ENCODE measurements around the gene MARS1.

MARS1 gene

GRCh38 chr12:57452937-57453509 lies 34.8 kb upstream of the MARS1 start:
- H3K4me3 ChIP-seq (ENCODE audit: low read depth, low read length) = no peak overlapping the region
- TF ChIP-seq, protein P1, sequence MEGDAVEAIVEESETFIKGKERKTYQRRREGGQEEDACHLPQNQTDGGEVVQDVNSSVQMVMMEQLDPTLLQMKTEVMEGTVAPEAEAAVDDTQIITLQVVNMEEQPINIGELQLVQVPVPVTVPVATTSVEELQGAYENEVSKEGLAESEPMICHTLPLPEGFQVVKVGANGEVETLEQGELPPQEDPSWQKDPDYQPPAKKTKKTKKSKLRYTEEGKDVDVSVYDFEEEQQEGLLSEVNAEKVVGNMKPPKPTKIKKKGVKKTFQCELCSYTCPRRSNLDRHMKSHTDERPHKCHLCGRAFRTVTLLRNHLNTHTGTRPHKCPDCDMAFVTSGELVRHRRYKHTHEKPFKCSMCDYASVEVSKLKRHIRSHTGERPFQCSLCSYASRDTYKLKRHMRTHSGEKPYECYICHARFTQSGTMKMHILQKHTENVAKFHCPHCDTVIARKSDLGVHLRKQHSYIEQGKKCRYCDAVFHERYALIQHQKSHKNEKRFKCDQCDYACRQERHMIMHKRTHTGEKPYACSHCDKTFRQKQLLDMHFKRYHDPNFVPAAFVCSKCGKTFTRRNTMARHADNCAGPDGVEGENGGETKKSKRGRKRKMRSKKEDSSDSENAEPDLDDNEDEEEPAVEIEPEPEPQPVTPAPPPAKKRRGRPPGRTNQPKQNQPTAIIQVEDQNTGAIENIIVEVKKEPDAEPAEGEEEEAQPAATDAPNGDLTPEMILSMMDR (IDR thresholded peaks at IDR 0.05; ENCODE audit: low read depth, low read length, missing control alignments) = peak; percentile 93
- in situ Hi-C loops (cut with HindIII; ENCODE audit: low sequenced_read_pairs) = loop anchor here (25.0 kb wide), 1 partner anchor 141 kb away; no protein-coding TSS in a partner anchor
- DNase-seq (ENCODE audit: low read depth) = no peak

GRCh38 chr12:57454213-57454565 lies 33.7 kb upstream of the MARS1 start:
- in situ Hi-C loops (cut with HindIII; ENCODE audit: low sequenced_read_pairs) = loop anchor here (25.0 kb wide), 1 partner anchor 142 kb away; no protein-coding TSS in a partner anchor
- H3K4me3 ChIP-seq (ENCODE audit: low read depth, low read length) = no peak overlapping the region
- TF ChIP-seq, protein P1 (IDR thresholded peaks at IDR 0.05; ENCODE audit: low read depth, low read length, missing control alignments) = no peak
- no peak for DNase-seq (ENCODE audit: low read depth)

- DNase-seq (ENCODE audit: low read depth) = no peak
- TF ChIP-seq, protein P1 (IDR thresholded peaks at IDR 0.05; ENCODE audit: low read depth, low read length, missing control alignments) = no peak
- no peak within 1 kb of the TSS for H3K4me3 ChIP-seq (ENCODE audit: low read depth, low read length)
- in situ Hi-C loops (cut with HindIII; ENCODE audit: low sequenced_read_pairs) = loop anchor here (25.0 kb wide), 1 partner anchor 142 kb away; no protein-coding TSS in a partner anchor
These were observed 33.1 kb upstream of the MARS1 start, which contains the start of gene INHBE for GRCh38 chr12:57454566-57455373. Gene INHBE, plus strand, starts transcription at chr12:57455307. Its CDS starts 230 bp downstream, at chr12:57455537.

DNA sequence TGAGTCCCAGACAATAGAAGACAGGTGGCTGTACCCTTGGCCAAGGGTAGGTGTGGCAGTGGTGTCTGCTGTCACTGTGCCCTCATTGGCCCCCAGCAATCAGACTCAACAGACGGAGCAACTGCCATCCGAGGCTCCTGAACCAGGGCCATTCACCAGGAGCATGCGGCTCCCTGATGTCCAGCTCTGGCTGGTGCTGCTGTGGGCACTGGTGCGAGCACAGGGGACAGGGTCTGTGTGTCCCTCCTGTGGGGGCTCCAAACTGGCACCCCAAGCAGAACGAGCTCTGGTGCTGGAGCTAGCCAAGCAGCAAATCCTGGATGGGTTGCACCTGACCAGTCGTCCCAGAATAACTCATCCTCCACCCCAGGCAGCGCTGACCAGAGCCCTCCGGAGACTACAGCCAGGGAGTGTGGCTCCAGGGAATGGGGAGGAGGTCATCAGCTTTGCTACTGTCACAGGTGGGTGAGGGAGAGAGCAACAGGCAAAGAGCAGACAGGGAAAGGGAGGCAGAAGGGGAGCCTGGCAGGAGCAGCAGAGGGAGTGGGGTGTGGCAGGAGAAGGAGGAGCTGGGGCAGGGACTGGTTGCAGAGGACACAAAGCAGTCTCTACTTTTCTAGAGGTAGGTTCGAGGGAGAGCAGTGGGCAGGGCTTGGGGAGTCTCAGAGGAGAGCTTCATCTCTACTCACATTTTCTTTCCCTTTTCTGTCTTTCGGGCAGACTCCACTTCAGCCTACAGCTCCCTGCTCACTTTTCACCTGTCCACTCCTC lies 32.3 kb upstream of the MARS1 start:
- no peak for DNase-seq (ENCODE audit: low read depth)
- TF ChIP-seq, protein P1 (IDR thresholded peaks at IDR 0.05; ENCODE audit: low read depth, low read length, missing control alignments) = no peak
- no peak overlapping the region for H3K4me3 ChIP-seq (ENCODE audit: low read depth, low read length)
- in situ Hi-C loops (cut with HindIII; ENCODE audit: low sequenced_read_pairs) = loop anchor here (25.0 kb wide), 1 partner anchor 143 kb away; no protein-coding TSS in a partner anchor

- H3K4me3 ChIP-seq (ENCODE audit: low read depth, low read length) = no peak overlapping the region
These were observed 31.6 kb upstream of the MARS1 start for GRCh38 chr12:57456145-57456700.

More at GRCh38 chr12:57456145-57456700, 31.6 kb upstream of the MARS1 start:
- in situ Hi-C loops (cut with HindIII; ENCODE audit: low sequenced_read_pairs) = loop anchor here (25.0 kb wide), 1 partner anchor 144 kb away; no protein-coding TSS in a partner anchor
- TF ChIP-seq, protein P1 (IDR thresholded peaks at IDR 0.05; ENCODE audit: low read depth, low read length, missing control alignments) = peak; percentile 69
- no peak for DNase-seq (ENCODE audit: low read depth)

All from astrocyte of the cerebellum (primary cell).